HG03139 (cell line): ENCODE data around the gene OTUD3.
"Not testable (repeated sequence)": the region's sequence is repeated elsewhere in the genome, so short reads cannot be mapped to it uniquely, and the experiment has no call there.

Source experiments
- ATAC-seq: cut with Tn5 transposase; IDR thresholded peaks from one replicate; pipeline ENCODE4 v1.9.1; 2021; ENCODE audit not compliant: unreplicated experiment

OTUD3 gene

DNA sequence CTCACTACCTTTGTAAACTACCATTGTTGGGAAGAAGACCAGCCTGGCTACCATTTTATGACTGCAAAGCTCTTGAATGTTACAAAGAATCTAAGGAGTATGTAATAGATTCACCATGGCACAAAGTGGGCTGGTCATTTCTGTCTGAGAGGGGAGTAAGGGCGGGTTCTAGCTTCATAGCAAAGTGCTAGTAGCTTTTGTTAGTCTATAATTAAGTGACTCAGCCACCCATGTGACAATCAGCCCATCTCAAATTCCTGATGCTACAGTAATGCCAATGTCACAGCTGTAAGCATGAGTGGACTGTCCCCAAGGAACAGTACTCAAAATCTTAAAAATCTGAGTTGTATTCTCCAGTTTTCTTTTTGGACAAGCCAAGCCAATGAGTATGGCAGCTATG, 15.4 kb upstream of the OTUD3 start:
- no peak for ATAC-seq

DNA sequence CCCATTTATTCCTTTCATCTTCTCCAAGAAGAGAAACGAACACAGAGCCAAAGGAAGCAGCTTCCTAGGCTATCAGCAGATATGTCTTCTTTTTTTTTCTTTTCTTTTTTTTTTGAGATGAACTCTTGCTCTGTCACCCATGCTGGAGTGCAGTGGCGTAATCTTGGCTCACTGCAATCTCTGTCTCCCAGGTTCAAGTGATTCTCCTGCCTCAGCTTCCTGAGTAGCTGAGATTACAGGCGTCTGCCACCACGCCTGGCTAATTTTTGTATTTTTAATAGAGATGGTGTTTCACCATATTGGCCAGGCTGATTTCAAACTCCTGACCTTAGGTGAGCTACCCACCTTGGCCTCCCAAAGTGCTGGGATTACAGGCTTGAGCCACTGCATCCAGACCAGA, 13.6 kb upstream of the OTUD3 start:
- not testable (repeated sequence) for ATAC-seq

DNA sequence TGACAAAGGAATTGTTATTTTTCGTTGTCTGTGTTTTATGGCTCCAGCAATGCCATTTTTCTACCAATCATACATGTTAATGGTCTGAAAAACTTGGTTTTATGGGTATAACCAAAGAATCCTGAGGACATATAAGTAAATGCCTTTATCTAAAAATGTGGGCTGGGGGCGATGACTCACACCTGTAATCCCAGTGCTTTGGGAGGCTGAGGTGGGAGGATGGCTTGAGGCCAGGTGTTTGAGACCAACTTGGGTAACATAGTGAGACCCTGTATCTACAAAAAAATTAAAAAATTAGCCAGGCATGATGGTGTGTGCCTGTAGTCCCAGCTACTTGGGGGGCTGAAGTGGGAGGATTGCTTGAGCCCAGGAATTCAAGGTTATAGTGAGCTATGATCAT, 12.7 kb upstream of the OTUD3 start:
- not testable (repeated sequence) for ATAC-seq

- no peak for ATAC-seq
Observed at GRCh38 chr1:19869929-19870328, 12.3 kb upstream of the OTUD3 start.

GRCh38 chr1:19872190-19872589, 10.0 kb upstream of the OTUD3 start:
- ATAC-seq, result no peak

- ATAC-seq, result no peak
Observed at GRCh38 chr1:19877181-19877750, 4.9 kb upstream of the OTUD3 start.

DNA sequence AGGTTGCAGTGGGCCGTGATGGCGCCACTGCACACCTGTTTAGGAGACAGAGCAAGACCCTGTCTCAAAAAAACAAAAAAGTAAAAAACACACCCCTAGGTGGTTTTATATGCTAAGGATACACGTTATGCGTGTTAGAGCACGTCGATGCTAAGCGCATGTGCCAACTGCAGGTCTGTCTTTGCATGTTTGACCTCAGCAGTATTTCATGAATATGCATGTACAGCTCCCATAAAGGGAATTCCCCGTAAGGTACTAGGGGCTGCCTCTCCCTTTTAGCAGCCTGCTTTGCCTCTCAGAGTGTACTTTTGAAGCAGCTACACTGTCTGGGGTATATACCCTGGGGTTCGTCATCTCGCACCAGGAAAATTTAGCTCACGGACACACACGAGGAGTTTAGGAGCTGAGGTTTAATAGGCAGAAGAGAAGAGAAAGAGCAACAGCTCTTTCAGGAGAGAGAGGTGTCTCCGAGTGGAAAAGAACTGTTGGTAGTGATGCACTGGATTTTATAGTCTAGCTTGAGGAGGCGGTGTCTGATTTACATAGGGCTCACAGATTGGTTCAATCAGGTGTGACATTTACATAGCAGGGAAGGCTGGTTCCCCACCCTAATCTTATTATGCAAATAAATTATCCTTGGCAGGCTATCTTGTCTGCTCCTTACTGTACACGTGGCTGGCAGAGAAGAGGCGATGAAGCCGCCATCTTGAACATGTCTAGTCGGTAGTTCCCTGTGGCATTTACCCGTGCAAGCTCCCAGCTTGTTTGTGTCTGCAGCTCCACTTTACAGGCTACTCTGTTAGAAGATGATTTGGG, 4.2 kb upstream of the OTUD3 start:
- ATAC-seq, result no peak

DNA sequence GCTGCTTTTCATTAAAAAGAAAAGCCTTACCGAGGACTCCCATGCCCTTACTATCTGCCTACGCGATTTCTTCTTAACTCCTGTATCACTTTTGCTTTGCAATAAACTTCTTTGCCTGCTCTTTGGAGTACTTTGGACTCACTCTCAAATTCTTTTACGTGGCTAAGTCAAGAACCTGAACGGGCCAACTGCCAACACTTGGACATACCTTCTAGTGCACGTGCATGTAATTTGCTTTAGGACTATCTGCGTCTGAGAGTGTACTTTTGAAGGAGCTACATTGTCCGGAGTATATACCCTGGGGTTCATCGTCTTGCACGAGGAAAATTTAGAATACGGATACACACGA, 3.6 kb upstream of the OTUD3 start:
- no peak for ATAC-seq

DNA sequence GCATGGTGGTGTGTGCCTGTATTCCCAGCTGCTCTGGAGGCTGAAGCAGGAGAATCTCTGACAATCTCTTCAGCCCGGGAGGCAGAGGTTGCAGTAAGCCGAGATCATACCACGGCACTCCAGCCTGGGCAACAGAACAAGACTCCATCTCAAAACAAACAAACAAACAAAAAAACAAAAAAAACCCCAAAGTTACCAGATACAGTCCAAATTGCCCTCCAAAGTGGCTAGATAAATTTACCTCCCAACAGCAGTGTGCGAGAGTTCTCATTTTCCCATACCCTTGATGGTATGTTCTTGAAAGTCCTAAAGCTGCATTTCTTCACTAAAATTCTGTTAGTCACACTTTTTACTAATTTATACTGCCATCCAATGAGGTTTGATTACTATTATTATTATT, 3.0 kb upstream of the OTUD3 start:
- ATAC-seq, result no peak

GRCh38 chr1:19879661-19880060, 2.5 kb upstream of the OTUD3 start:
- ATAC-seq, result no peak

DNA sequence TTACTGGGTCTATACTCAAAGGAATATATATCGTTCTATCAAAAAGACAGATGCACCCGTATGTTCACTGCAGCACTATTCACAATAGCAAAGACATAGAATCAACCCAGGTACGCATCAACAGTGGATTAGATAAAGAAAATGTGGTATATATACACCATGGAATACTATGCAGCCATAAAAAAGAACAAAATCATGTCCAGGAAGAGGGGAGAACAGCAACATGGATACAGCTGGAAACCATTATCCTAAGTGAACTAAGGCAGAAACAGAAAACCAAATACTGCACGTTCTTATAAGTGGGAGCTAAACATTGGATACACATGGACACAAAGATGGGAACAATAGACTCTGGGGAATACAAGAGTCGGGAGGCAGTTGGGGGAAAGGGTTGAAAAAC, 1.4 kb upstream of the OTUD3 start:
- not testable (repeated sequence) for ATAC-seq

GRCh38 chr1:19884312-19884711, 2.1 kb downstream of the OTUD3 start:
- ATAC-seq, result no peak

GRCh38 chr1:19885821-19886220, 3.6 kb downstream of the OTUD3 start:
- ATAC-seq, result no peak

DNA sequence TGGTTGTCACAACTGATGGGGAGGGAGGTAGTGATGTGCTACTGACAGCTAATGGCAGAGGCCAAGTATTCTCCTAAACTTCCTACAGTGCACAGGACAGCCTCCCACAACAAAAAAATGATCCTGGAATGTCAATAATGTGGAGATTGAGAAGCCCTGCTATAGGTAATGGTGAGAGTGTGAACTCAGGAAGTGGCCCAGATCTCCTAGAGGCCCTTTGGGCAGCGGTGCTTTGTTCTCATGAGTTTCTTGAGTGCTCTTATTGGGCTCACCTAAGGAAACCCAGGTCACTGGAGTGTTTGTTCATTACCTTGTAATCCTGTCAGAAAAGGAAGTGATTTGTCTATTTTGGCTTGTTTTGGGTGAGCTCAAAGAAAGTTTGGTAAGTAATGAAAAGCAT, 5.9 kb downstream of the OTUD3 start:
- no peak for ATAC-seq

- ATAC-seq, result no peak
Observed at GRCh38 chr1:19889656-19890055, 7.5 kb downstream of the OTUD3 start.

DNA sequence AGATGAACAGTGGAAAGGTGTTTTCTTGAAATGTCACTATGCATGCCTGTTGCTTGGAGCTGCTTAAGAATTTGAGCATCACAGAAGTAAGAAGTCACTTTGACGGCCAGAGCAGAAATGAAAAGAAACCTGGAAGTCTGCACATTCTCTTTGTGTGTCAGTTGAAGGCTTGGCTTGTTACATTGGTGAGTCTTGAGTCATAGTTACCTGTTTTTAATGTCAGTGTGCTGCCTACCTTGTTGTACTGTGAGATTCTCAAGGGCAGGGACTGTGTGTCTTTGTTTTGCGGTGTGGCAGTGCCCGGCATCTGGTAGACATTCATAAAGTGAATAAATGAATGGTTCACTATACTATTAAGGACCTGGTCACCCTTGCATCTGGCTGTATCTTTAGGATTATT, 9.9 kb downstream of the OTUD3 start:
- ATAC-seq, result no peak

- ATAC-seq, result no peak
Observed at GRCh38 chr1:19892628-19893168, 10.5 kb downstream of the OTUD3 start.

GRCh38 chr1:19893687-19894086, 11.5 kb downstream of the OTUD3 start:
- no peak for ATAC-seq

GRCh38 chr1:19894218-19894617, 12.0 kb downstream of the OTUD3 start:
- no peak for ATAC-seq

- no peak for ATAC-seq
Observed at GRCh38 chr1:19901653-19902052, 19.5 kb downstream of the OTUD3 start.

DNA sequence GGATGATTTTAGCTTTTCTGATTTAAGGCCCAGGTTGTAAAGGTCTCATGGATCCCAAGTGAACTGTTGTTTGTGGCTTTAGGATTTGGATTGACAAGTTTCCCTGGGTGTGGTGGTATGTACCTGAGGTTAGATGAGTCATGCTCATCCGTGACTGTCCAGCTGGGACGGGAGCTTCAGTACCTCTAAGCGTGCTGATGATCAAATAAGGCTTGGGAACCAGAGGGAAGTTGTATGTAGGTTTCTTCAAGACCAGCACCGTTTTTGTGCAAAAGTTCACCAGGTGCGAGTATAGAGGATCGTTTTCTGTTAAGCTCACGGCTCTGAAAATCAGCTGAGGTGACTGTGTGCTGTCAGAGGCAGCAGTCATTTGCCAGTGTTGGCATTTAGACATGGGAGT, 21.4 kb downstream of the OTUD3 start:
- no peak for ATAC-seq

DNA sequence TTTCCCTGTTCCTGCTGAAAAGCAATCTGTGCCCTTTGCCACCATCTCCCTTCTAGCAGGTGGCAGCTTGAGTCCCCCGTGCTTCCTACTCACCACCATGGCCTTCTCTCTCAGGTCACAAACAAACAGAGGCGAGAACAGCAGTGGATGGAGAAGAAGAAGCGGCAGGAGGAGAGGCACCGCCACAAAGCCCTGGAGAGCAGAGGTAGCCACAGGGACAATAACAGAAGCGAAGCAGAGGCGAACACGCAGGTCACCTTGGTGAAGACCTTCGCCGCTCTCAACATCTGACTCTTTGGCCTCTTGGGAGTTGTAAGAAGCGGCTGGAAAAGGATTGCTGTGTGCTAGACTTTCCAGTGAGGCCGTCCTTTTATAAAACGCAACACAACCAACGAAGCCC, 25.3 kb downstream of the OTUD3 start:
- ATAC-seq, result no peak

GRCh38 chr1:19909392-19909791, 27.2 kb downstream of the OTUD3 start:
- no peak for ATAC-seq
